SU-DHL-6 (cell line): ENCODE results near the gene INTS1.

Experiments
- H2AFZ ChIP-seq: fragments of 200-600 bp; sonication (generic); 2 replicates; pipeline ENCODE4 v1.6.1; 2014; ENCODE audit warnings: low read depth, mild to moderate bottlenecking, moderate library complexity, mixed read lengths, antibody characterized with exemption, low read length; ENCODE audit not compliant: severe bottlenecking
- H3F3A ChIP-seq: fragments of 200-600 bp; shearing (Covaris generic); 2 replicates; pipeline ENCODE4 v1.6.0; 2016; ENCODE audit warnings: antibody characterized with exemption, mild to moderate bottlenecking; ENCODE audit not compliant: insufficient read depth
- H3K27ac ChIP-seq: fragments of 200-600 bp; sonication (generic); 2 replicates; pipeline ENCODE4 v1.5.1; 2016; ENCODE audit warnings: low read depth, mild to moderate bottlenecking, low read length, moderate library complexity, mixed read lengths
- H3K27me3 ChIP-seq: fragments of 200-600 bp; sonication (generic), shearing (Covaris generic); 2 replicates; pipeline ENCODE4 v1.6.0; 2014; ENCODE audit warnings: mild to moderate bottlenecking, low read length
- H3K36me3 ChIP-seq: fragments of 200-600 bp; sonication (generic); 2 replicates; pipeline ENCODE4 v1.6.1; 2014; ENCODE audit warnings: mild to moderate bottlenecking, low read length, mixed read lengths
- H3K4me2 ChIP-seq: fragments of 300-600, 200-600 bp; shearing (Covaris generic), sonication (generic); 2 replicates; pipeline ENCODE4 v1.6.0; 2014; ENCODE audit warnings: low read length, low read depth, mild to moderate bottlenecking; ENCODE audit not compliant: poor library complexity, severe bottlenecking
- H3K4me3 ChIP-seq: fragments of 200-600 bp; sonication (generic); 2 replicates; pipeline ENCODE4 v1.5.1; 2014; ENCODE audit warnings: antibody characterized with exemption, low read length, mild to moderate bottlenecking, mixed read lengths; ENCODE audit not compliant: insufficient read depth, poor library complexity, severe bottlenecking
- H3K79me2 ChIP-seq: fragments of 200-600 bp; sonication (generic); 2 replicates; pipeline ENCODE4 v1.6.1; 2014; ENCODE audit warnings: mild to moderate bottlenecking, low read length, moderate library complexity; ENCODE audit not compliant: insufficient read depth
- H3K9ac ChIP-seq: fragments of 200-600 bp; sonication (generic); 2 replicates; pipeline ENCODE4 v1.7.0; 2014; ENCODE audit warnings: mild to moderate bottlenecking, low read length
- H3K9me2 ChIP-seq: fragments of 200-600 bp; sonication (generic); replicated peaks from 2 replicates; pipeline ENCODE4 v1.6.1; 2014; ENCODE audit warnings: low read length; ENCODE audit not compliant: insufficient read depth
- H3K9me3 ChIP-seq: fragments of 200-600 bp; sonication (generic); 2 replicates; pipeline ENCODE4 v1.6.1; 2014; ENCODE audit warnings: low read length, mixed read lengths; ENCODE audit not compliant: insufficient read depth
- H4K20me1 ChIP-seq: fragments of 200-600 bp; sonication (generic); 2 replicates; pipeline ENCODE4 v1.6.1; 2014; ENCODE audit warnings: low read depth, mild to moderate bottlenecking, antibody characterized with exemption, low read length, moderate library complexity, mixed read lengths
- EZH2phosphoT487 ChIP-seq: fragments of 200-600 bp; sonication (generic), shearing (Covaris generic); conservative IDR thresholded peaks from 2 replicates; pipeline ENCODE4 v1.6.1; 2018; ENCODE audit warnings: mild to moderate bottlenecking, antibody characterized with exemption, low read length, moderate library complexity, mixed read lengths
- TF ChIP-seq, protein P1 (sequence below): fragments of 200-600 bp; sonication (generic); IDR thresholded peaks from one replicate; pipeline ENCODE4 v1.5.1; 2017; ENCODE audit warnings: antibody characterized with exemption, mild to moderate bottlenecking, low read length, moderate library complexity; ENCODE audit not compliant: insufficient read depth, poor library complexity, severe bottlenecking

The INTS1 gene

DNA sequence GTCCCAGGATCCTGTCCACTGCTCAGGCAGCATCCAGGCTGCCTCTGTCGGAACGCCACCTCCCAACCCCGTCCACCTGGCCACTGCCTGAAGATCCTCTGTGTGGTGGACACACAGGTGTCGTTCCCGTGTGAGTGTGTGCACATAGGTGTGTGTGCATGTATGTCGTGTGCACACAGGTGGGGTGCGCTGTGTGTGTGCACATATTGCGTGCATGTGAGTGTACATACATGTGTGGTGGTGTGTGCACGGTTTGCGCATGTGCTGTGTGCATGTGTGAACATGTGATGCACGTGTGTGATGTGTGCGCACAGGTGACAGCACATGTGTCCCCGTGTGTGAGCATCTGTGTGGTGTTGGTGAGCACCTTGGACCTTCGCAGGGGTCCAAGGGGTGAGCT lies 44.8 kb upstream of the INTS1 start:
- Histone ChIP-seq H3K36me3 (no peaks in the 10 kb centered on the region), H3K9me3 (no peaks in the 10 kb centered on the region), H3K27me3 (no peaks in the 10 kb centered on the region), H4K20me1 (no peaks in the 10 kb centered on the region), H3K4me2 (no peak overlapping the region), H2AFZ (no peak overlapping the region), H3F3A (no peaks in the 10 kb centered on the region), H3K79me2 (no peaks in the 10 kb centered on the region), H3K9me2 (no peaks in the 10 kb centered on the region), H3K4me3 (no peak overlapping the region), H3K27ac (no peak overlapping the region), H3K9ac (no peak overlapping the region)
- TF ChIP-seq, protein P1, sequence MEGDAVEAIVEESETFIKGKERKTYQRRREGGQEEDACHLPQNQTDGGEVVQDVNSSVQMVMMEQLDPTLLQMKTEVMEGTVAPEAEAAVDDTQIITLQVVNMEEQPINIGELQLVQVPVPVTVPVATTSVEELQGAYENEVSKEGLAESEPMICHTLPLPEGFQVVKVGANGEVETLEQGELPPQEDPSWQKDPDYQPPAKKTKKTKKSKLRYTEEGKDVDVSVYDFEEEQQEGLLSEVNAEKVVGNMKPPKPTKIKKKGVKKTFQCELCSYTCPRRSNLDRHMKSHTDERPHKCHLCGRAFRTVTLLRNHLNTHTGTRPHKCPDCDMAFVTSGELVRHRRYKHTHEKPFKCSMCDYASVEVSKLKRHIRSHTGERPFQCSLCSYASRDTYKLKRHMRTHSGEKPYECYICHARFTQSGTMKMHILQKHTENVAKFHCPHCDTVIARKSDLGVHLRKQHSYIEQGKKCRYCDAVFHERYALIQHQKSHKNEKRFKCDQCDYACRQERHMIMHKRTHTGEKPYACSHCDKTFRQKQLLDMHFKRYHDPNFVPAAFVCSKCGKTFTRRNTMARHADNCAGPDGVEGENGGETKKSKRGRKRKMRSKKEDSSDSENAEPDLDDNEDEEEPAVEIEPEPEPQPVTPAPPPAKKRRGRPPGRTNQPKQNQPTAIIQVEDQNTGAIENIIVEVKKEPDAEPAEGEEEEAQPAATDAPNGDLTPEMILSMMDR: no peak
- TF ChIP-seq EZH2phosphoT487: no peak

DNA sequence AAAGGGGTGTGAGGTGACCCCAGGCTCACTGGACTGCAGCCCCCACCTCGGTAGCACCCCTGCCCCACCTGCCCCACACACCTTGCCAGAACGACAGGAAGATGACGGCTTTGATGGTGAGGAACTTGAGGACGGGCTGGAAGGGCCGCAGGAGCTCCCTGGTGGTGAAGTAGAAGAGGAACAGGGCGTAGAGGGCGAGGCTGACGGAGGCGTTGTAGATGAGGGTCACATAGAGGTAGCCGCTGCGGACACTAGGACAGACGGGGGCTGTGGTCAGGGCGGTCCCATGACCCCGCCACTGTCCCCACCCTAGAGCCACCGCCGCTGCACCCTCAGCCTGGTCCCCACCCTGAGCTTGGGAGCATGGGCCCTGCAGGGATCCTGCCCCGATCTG lies 44.2 kb upstream of the INTS1 start:
- Histone ChIP-seq H3K9ac (no peak overlapping the region), H3K9me3 (no peaks in the 10 kb centered on the region), H3K4me3 (no peak overlapping the region), H4K20me1 (no peaks in the 10 kb centered on the region), H3K27me3 (no peaks in the 10 kb centered on the region), H3K27ac (no peak overlapping the region), H3K79me2 (no peaks in the 10 kb centered on the region), H3K9me2 (no peaks in the 10 kb centered on the region), H2AFZ (no peak overlapping the region), H3K36me3 (no peaks in the 10 kb centered on the region), H3F3A (no peaks in the 10 kb centered on the region), H3K4me2 (no peak overlapping the region)
- TF ChIP-seq EZH2phosphoT487: no peak
- TF ChIP-seq, protein P1: no peak

DNA sequence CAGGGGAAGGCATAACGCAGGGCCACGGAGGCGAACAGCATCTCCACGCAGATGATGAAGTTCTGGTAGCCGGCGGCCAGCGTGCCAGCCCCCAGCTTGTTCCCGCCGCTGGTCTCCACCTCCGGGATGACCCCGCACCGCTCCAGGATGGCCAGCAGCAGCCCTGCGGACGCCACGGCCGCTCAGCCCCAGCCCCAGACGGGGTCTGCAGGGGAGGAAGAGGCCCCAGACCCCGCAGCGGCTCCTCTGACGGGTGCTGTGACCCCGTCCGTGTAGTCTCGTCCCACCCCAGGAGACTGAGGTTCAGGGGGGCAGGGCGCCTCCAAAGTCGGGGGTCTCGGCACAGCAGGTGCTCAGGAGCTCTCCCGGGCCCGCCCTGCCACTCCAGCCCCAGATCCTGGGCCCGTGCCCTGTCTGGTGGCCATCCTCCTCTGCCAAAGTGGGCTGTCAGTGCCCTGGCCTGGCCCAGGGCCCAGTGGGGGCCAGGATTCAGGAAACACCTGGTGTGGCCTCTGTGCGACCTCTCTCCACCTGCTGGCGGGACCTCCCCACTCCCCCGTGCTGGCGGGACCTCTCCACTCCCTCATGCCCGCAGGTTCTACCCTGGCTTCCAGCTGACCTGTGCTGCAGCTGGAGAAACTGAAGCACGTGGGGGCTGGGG lies 43.7 kb upstream of the INTS1 start:
- no peak overlapping the region for H3K27ac ChIP-seq
- H2AFZ ChIP-seq: no peak overlapping the region
- 0 out of 2 replicates have a peak, but pooled peaks cover under 1% of the 10 kb centered on the region for H4K20me1 ChIP-seq
- no peak overlapping the region for H3K9ac ChIP-seq
- no peaks in the 10 kb centered on the region for H3K9me2 ChIP-seq
- no peaks in the 10 kb centered on the region for H3K79me2 ChIP-seq
- H3K9me3 ChIP-seq: no peaks in the 10 kb centered on the region
- no peak overlapping the region for H3K4me2 ChIP-seq
- H3K27me3 ChIP-seq: no peaks in the 10 kb centered on the region
- H3K36me3 ChIP-seq: no peaks in the 10 kb centered on the region
- no peaks in the 10 kb centered on the region for H3F3A ChIP-seq
- TF ChIP-seq, protein P1: no peak
- TF ChIP-seq EZH2phosphoT487: no peak
- no peak overlapping the region for H3K4me3 ChIP-seq
